Measurements from ENCODE around the gene RMND1. TPM values are rescaled to one million over a fixed set of nuclear protein-coding genes. Genes with fewer than 3 reads are reported as not detected.

The RMND1 gene
- total RNA-seq, 1 experiment from 2014 or later = 19.3 TPM

DNA sequence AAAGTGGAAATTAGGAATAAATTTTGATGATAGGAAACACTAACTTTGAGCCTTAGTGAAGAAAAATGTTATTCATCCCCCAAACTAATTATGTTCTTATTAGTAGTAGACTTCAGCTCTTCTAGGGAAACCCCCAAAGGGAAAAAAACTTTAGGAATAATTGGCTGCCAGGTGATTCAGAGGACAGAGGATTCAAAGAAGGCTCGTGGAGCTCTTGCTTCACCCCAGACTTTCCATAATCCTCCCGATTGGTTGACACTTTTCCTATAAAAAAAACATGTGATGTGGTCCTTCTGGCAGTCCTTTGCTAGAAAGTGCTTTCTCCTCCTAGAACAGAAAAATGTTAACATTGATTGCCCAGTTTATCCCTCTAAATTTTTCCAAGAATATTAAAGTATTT lies 36.3 kb upstream of the RMND1 start:
- ChIA-PET POLR2A (ENCODE audit: unreplicated experiment) (no interaction called here), CTCF (no interaction called here)
- H4K20me1 ChIP-seq (ENCODE audit: insufficient read depth) = no peaks in the 10 kb centered on the region
- no peaks in the 10 kb centered on the region for H3F3A ChIP-seq (ENCODE audit: insufficient read depth, low read depth)
- H2AFZ ChIP-seq = no peak overlapping the region
- no peaks in the 10 kb centered on the region for H3K27me3 ChIP-seq (ENCODE audit: insufficient read depth, low read depth)
- H3K9me3 ChIP-seq (ENCODE audit: insufficient read depth, low read depth) = no peaks in the 10 kb centered on the region; the same call in 1 of the 2 replicates
- H3K4me3 ChIP-seq = no peak overlapping the region
- TF ChIP-seq, protein P1, sequence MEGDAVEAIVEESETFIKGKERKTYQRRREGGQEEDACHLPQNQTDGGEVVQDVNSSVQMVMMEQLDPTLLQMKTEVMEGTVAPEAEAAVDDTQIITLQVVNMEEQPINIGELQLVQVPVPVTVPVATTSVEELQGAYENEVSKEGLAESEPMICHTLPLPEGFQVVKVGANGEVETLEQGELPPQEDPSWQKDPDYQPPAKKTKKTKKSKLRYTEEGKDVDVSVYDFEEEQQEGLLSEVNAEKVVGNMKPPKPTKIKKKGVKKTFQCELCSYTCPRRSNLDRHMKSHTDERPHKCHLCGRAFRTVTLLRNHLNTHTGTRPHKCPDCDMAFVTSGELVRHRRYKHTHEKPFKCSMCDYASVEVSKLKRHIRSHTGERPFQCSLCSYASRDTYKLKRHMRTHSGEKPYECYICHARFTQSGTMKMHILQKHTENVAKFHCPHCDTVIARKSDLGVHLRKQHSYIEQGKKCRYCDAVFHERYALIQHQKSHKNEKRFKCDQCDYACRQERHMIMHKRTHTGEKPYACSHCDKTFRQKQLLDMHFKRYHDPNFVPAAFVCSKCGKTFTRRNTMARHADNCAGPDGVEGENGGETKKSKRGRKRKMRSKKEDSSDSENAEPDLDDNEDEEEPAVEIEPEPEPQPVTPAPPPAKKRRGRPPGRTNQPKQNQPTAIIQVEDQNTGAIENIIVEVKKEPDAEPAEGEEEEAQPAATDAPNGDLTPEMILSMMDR (conservative IDR thresholded peaks at IDR 0.05) = no peak
- TF ChIP-seq EZH2 (IDR thresholded peaks at IDR 0.05; ENCODE audit: low read depth) = no peak
- H3K79me2 ChIP-seq (ENCODE audit: low read depth) = no peaks in the 10 kb centered on the region
- H3K4me2 ChIP-seq = no peak overlapping the region
- H3K36me3 ChIP-seq (ENCODE audit: low read depth) = no peaks in the 10 kb centered on the region
- BruUV-seq (replicated peaks) = no TSS peak
- no peaks in the 10 kb centered on the region for H3K9me2 ChIP-seq (ENCODE audit: insufficient read depth)
- no peak overlapping the region for H3K27ac ChIP-seq
- DNase-seq = no peak
- no peaks in the 10 kb centered on the region; the same call in 1 of the 2 replicates for H3K4me1 ChIP-seq (replicated peaks; ENCODE audit: insufficient read depth)
- intact Hi-C loops (cut with micrococcal nuclease; ENCODE audit: unreplicated experiment) = no loop called here

DNA sequence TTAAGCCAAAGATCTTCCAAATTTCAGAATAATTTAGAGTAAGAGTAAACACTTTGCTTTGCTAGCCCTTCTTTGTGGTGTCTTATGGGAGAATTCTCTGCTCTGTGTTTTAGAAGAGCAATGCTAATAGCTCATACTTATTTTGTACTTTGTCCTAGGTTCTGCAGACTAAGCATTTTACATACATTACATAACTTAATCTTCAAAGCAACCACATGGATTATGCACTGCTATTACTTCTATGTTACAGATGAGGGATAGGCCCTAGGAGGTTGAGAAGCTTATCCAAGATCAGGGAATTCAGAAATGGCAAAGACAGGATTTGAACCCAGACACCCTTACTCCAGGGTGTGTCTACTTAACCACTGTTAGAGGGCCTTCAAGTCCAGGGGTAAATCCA lies 32.1 kb upstream of the RMND1 start:
- DNase-seq = no peak
- POLR2A ChIA-PET (ENCODE audit: unreplicated experiment) = no interaction called here
- H3K36me3 ChIP-seq (ENCODE audit: low read depth) = no peaks in the 10 kb centered on the region
- BruUV-seq (replicated peaks) = no TSS peak
- CTCF ChIA-PET = no interaction called here
- H3K27ac ChIP-seq = no peak overlapping the region
- H4K20me1 ChIP-seq (ENCODE audit: insufficient read depth) = no peaks in the 10 kb centered on the region
- H3K9me2 ChIP-seq (ENCODE audit: insufficient read depth) = no peaks in the 10 kb centered on the region
- H3F3A ChIP-seq (ENCODE audit: insufficient read depth, low read depth) = no peaks in the 10 kb centered on the region
- H3K79me2 ChIP-seq (ENCODE audit: low read depth) = no peaks in the 10 kb centered on the region
- H2AFZ ChIP-seq = no peak overlapping the region
- no peak overlapping the region for H3K4me2 ChIP-seq
- no peaks in the 10 kb centered on the region for H3K4me1 ChIP-seq (replicated peaks; ENCODE audit: insufficient read depth)
- intact Hi-C loops (cut with micrococcal nuclease; ENCODE audit: unreplicated experiment) = no loop called here
- no peaks in the 10 kb centered on the region for H3K27me3 ChIP-seq (ENCODE audit: insufficient read depth, low read depth)
- no peaks in the 10 kb centered on the region for H3K9me3 ChIP-seq (ENCODE audit: insufficient read depth, low read depth)
- H3K4me3 ChIP-seq = no peak overlapping the region
- TF ChIP-seq, protein P1 (conservative IDR thresholded peaks at IDR 0.05) = no peak
- no peak for TF ChIP-seq EZH2 (IDR thresholded peaks at IDR 0.05; ENCODE audit: low read depth)

DNA sequence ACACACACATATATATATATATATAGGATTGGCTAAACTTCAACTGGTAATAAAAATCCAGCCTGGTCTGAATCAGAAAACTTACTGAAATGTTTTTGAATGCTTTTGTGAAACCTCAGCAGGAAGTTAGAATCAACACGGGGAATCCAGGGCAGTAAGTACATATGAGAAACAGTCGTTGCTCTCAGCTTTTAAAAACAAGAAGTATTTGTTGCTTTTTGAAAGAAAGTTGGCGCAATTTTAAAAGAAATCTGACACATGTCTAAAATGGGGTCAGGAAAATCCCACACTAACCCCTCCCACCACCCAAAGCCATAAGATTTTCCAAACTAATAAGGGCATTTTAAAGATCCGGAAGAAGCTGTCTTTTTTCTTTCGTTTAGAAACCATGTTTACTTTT lies 30.4 kb upstream of the RMND1 start:
- H3K36me3 ChIP-seq (ENCODE audit: low read depth) = no peaks in the 10 kb centered on the region
- H3K4me2 ChIP-seq = no peak overlapping the region
- H3K4me3 ChIP-seq = no peak overlapping the region
- H3K27ac ChIP-seq = no peak overlapping the region
- no peaks in the 10 kb centered on the region for H3K4me1 ChIP-seq (replicated peaks; ENCODE audit: insufficient read depth)
- ChIA-PET CTCF (no interaction called here), POLR2A (ENCODE audit: unreplicated experiment) (no interaction called here)
- H2AFZ ChIP-seq = no peak overlapping the region
- TF ChIP-seq EZH2 (IDR thresholded peaks at IDR 0.05; ENCODE audit: low read depth) = no peak
- TF ChIP-seq, protein P1 (conservative IDR thresholded peaks at IDR 0.05) = no peak
- no peaks in the 10 kb centered on the region for H4K20me1 ChIP-seq (ENCODE audit: insufficient read depth)
- no peaks in the 10 kb centered on the region for H3K9me2 ChIP-seq (ENCODE audit: insufficient read depth)
- no peaks in the 10 kb centered on the region for H3K79me2 ChIP-seq (ENCODE audit: low read depth)
- H3K9me3 ChIP-seq (ENCODE audit: insufficient read depth, low read depth) = no peaks in the 10 kb centered on the region
- H3K27me3 ChIP-seq (ENCODE audit: insufficient read depth, low read depth) = no peaks in the 10 kb centered on the region
- DNase-seq = no peak
- no TSS peak for BruUV-seq (replicated peaks)
- H3F3A ChIP-seq (ENCODE audit: insufficient read depth, low read depth) = no peaks in the 10 kb centered on the region
- intact Hi-C loops (cut with micrococcal nuclease; ENCODE audit: unreplicated experiment) = no loop called here

All from PC-9 (cell line).